Epithelial cell of prostate (primary cell): ENCODE data around the gene SYPL2.
"Not testable (repeated sequence)": the region's sequence is repeated elsewhere in the genome, so short reads cannot be mapped to it uniquely, and the experiment has no call there.

Source experiments
- DNase-seq: peaks from one replicate; pipeline ENCODE4 v3.0.0-alpha.2; 2011; ENCODE audit warnings: low read depth, low spot score
- H3K27ac ChIP-seq: fragments of 450-650 bp; 2 replicates; pipeline ENCODE4 v1.5.1; 2017; ENCODE audit warnings: mild to moderate bottlenecking

The SYPL2 gene

GRCh38 chr1:109468903-109469302 is 2.6 kb downstream of the SYPL2 start:
- no peak overlapping the region for H3K27ac ChIP-seq
- DNase-seq = no peak

- DNase-seq = no peak
- H3K27ac ChIP-seq = no peak overlapping the region
Measured at GRCh38 chr1:109470245-109470644, 3.9 kb downstream of the SYPL2 start.

GRCh38 chr1:109472779-109473178 is 6.4 kb downstream of the SYPL2 start:
- no peak overlapping the region for H3K27ac ChIP-seq
- DNase-seq = no peak

- DNase-seq, H3K27ac ChIP-seq: not testable (repeated sequence)
Measured at GRCh38 chr1:109473284-109474057, 7.1 kb downstream of the SYPL2 start.

GRCh38 chr1:109474697-109475096 is 8.4 kb downstream of the SYPL2 start:
- DNase-seq = no peak
- no peak overlapping the region for H3K27ac ChIP-seq

- no peak for DNase-seq
- no peak overlapping the region for H3K27ac ChIP-seq
Measured at GRCh38 chr1:109475261-109475660, 8.9 kb downstream of the SYPL2 start.

- no peak for DNase-seq
- H3K27ac ChIP-seq = no peak overlapping the region
Measured at GRCh38 chr1:109476825-109477224, 10.5 kb downstream of the SYPL2 start.

GRCh38 chr1:109477821-109478220 is 11.5 kb downstream of the SYPL2 start:
- DNase-seq = no peak
- no peak overlapping the region for H3K27ac ChIP-seq

GRCh38 chr1:109478806-109479205 is 12.5 kb downstream of the SYPL2 start:
- H3K27ac ChIP-seq = no peak overlapping the region
- DNase-seq = no peak

GRCh38 chr1:109479311-109479710 is 13.0 kb downstream of the SYPL2 start:
- no peak for DNase-seq
- H3K27ac ChIP-seq = no peak overlapping the region

- DNase-seq = no peak
- no peak overlapping the region for H3K27ac ChIP-seq
Measured at GRCh38 chr1:109479901-109480300, 13.6 kb downstream of the SYPL2 start.

GRCh38 chr1:109481646-109482045 is 15.3 kb downstream of the SYPL2 start:
- H3K27ac ChIP-seq = no peak overlapping the region
- DNase-seq = no peak

GRCh38 chr1:109482242-109482641 is 15.9 kb downstream of the SYPL2 start:
- DNase-seq = no peak
- no peak overlapping the region for H3K27ac ChIP-seq

GRCh38 chr1:109482791-109483671 is 16.7 kb downstream of the SYPL2 start:
- no peak for DNase-seq
- no peak overlapping the region for H3K27ac ChIP-seq

GRCh38 chr1:109483672-109484518 is 17.5 kb downstream of the SYPL2 start, which contains the start of gene ATXN7L2:
Gene ATXN7L2, plus strand, starts transcription at chr1:109483905. Its CDS starts 49 bp downstream, at chr1:109483954.
- peak; percentile 37 for DNase-seq
- peak within 1 kb of the TSS; percentile 52 for H3K27ac ChIP-seq

- H3K27ac ChIP-seq = no peak overlapping the region
- no peak for DNase-seq
Measured at GRCh38 chr1:109484519-109484975, 18.2 kb downstream of the SYPL2 start.

GRCh38 chr1:109485001-109485400 is 18.7 kb downstream of the SYPL2 start:
- H3K27ac ChIP-seq = no peak overlapping the region
- DNase-seq = no peak

GRCh38 chr1:109487261-109487660 is 20.9 kb downstream of the SYPL2 start:
- no peak for DNase-seq
- H3K27ac ChIP-seq = no peak overlapping the region

- no peak overlapping the region for H3K27ac ChIP-seq
- DNase-seq = no peak
Measured at GRCh38 chr1:109488201-109488600, 21.9 kb downstream of the SYPL2 start.

GRCh38 chr1:109488696-109489095 is 22.4 kb downstream of the SYPL2 start:
- no peak overlapping the region for H3K27ac ChIP-seq
- DNase-seq = no peak
